GM12891 (cell line): ENCODE results near the gene CHRNA4.

ENCODE experiments used
- PAX5 ChIP-seq: IDR thresholded peaks from 2 replicates; pipeline ENCODE4 v1.6.1; 2011; ENCODE audit warnings: low read length, moderate library complexity, mild to moderate bottlenecking; ENCODE audit not compliant: insufficient read depth, severe bottlenecking
- POLR2A ChIP-seq: IDR thresholded peaks from 2 replicates; pipeline ENCODE4 v1.6.1; 2011; ENCODE audit warnings: low read depth, low read length, control low read depth
- POLR2AphosphoS5 ChIP-seq: IDR thresholded peaks from 2 replicates; pipeline ENCODE4 v1.6.1; 2011; ENCODE audit warnings: low read depth, low read length, control low read depth
- SPI1 ChIP-seq: IDR thresholded peaks from 2 replicates; pipeline ENCODE4 v1.6.1; 2011; ENCODE audit warnings: low read depth, low read length, control low read depth

GRCh38 chr20:63325021-63325471 lies 36.1 kb downstream of the CHRNA4 start:
- TF ChIP-seq SPI1 (no peak), POLR2A (no peak), POLR2AphosphoS5 (no peak), PAX5 (no peak)
